ENCODE data around the gene RAB4B. TPM values are rescaled to one million over a fixed set of nuclear protein-coding genes. Genes with fewer than 3 reads are reported as not detected.
"Not testable (repeated sequence)": the region's sequence is repeated elsewhere in the genome, so short reads cannot be mapped to it uniquely, and the experiment has no call there.

The RAB4B gene
- total RNA-seq, 1 experiment from 2014 or later = 9.1 TPM

DNA sequence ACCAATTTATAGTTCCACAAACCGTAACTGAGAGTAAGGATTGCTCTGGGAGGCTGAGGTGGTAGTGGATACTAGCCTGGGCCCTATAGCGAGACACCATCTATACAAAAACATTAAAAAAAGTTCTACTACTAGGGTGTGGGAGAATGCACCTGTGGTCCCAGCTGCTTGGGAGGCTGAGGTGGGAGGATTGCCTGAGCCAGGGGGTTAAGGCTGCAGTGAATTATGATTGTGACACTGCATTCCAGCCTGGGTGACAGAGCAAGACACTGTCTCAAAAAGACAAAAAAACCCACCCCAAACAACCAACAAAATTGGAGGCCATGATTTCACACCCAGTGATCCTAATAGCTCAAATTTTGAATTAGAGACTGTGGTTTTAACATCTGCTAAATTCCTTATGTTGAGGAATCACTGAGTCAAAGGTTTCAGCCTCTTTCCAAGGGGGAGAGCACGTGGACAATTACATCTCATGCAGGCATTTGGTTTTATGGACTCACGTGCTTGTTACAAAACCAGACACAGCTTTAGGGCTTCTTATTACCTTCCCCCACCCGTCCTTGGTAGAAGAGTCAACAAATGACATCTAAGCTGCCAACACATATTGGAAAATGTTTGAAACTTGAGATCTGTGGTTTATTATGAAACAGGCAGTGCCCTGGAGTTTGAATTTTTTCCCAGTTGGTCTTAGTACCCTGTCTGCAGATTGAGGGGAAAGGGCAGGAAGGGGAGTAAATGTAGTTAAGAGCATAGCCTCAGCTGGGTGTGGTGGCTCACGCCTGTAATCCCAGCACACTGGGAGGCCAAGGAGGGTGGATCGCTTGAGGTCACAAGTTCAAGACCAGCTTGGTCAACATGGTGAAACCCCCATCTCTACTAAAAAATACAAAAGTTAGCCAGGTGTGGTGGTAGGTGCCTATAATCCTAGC lies 53.7 kb downstream of the RAB4B start:
- Histone ChIP-seq H3K4me1 (ENCODE audit: insufficient read depth, low read length, poor library complexity, severe bottlenecking) (no peaks in the 10 kb centered on the region), H3K9me3 (ENCODE audit: low read depth, low read length, poor library complexity, severe bottlenecking) (no peaks in the 10 kb centered on the region), H3K36me3 (ENCODE audit: insufficient read depth, low read length, poor library complexity, severe bottlenecking) (no peaks in the 10 kb centered on the region), H3K27me3 (replicated peaks; ENCODE audit: insufficient read depth, low read depth, low read length, poor library complexity) (no peaks in the 10 kb centered on the region), H3K4me3 (ENCODE audit: low read depth, low read length, poor library complexity, severe bottlenecking) (no peak overlapping the region), H3K27ac (ENCODE audit: low read depth, low read length, poor library complexity, severe bottlenecking) (no peak overlapping the region)
- ChIA-PET CTCF (interaction anchor here (0.6 kb wide), 1 partner anchor 33 kb away, joined by 4 read pairs; no protein-coding TSS in a partner anchor), POLR2A (ENCODE audit: low non-redundant PET) (no interaction called here)
- TF ChIP-seq EZH2 (IDR thresholded peaks at IDR 0.05; ENCODE audit: borderline replicate concordance, low read depth, low read length, poor library complexity, severe bottlenecking) = no peak
- TF ChIP-seq, protein P1, sequence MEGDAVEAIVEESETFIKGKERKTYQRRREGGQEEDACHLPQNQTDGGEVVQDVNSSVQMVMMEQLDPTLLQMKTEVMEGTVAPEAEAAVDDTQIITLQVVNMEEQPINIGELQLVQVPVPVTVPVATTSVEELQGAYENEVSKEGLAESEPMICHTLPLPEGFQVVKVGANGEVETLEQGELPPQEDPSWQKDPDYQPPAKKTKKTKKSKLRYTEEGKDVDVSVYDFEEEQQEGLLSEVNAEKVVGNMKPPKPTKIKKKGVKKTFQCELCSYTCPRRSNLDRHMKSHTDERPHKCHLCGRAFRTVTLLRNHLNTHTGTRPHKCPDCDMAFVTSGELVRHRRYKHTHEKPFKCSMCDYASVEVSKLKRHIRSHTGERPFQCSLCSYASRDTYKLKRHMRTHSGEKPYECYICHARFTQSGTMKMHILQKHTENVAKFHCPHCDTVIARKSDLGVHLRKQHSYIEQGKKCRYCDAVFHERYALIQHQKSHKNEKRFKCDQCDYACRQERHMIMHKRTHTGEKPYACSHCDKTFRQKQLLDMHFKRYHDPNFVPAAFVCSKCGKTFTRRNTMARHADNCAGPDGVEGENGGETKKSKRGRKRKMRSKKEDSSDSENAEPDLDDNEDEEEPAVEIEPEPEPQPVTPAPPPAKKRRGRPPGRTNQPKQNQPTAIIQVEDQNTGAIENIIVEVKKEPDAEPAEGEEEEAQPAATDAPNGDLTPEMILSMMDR (conservative IDR thresholded peaks at IDR 0.05; ENCODE audit: low read depth, low read length) = no peak
- DNase-seq (ENCODE audit: low spot score) = no peak
- intact Hi-C loops (cut with micrococcal nuclease; ENCODE audit: unreplicated experiment) = no loop called here
- BruUV-seq (replicated peaks) = no TSS peak

DNA sequence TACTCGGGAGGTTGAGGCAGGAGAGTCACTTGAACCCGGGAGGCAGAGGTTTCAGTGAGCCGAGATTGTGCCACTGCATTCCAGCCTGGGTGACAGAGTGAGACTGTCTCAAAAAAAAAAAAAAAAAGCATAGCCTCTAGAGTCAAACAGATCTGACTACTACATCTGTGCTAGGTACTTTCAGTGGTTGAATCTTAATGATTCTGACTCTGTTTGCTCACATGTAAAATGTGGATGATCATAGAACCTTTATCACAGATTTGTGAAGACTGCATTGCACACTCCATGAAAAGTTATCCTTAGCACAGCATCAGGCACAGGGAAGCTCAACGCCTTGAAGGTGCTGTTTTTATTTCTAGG lies 54.4 kb downstream of the RAB4B start:
- POLR2A ChIA-PET (ENCODE audit: low non-redundant PET); H3K27ac ChIP-seq (ENCODE audit: low read depth, low read length, poor library complexity, severe bottlenecking); CTCF ChIA-PET; H3K4me1 ChIP-seq (ENCODE audit: insufficient read depth, low read length, poor library complexity, severe bottlenecking); intact Hi-C loops (cut with micrococcal nuclease; ENCODE audit: unreplicated experiment); DNase-seq (ENCODE audit: low spot score); BruUV-seq (replicated peaks); H3K4me3 ChIP-seq (ENCODE audit: low read depth, low read length, poor library complexity, severe bottlenecking); H3K36me3 ChIP-seq (ENCODE audit: insufficient read depth, low read length, poor library complexity, severe bottlenecking); H3K9me3 ChIP-seq (ENCODE audit: low read depth, low read length, poor library complexity, severe bottlenecking); H3K27me3 ChIP-seq (replicated peaks; ENCODE audit: insufficient read depth, low read depth, low read length, poor library complexity): not testable (repeated sequence)

DNA sequence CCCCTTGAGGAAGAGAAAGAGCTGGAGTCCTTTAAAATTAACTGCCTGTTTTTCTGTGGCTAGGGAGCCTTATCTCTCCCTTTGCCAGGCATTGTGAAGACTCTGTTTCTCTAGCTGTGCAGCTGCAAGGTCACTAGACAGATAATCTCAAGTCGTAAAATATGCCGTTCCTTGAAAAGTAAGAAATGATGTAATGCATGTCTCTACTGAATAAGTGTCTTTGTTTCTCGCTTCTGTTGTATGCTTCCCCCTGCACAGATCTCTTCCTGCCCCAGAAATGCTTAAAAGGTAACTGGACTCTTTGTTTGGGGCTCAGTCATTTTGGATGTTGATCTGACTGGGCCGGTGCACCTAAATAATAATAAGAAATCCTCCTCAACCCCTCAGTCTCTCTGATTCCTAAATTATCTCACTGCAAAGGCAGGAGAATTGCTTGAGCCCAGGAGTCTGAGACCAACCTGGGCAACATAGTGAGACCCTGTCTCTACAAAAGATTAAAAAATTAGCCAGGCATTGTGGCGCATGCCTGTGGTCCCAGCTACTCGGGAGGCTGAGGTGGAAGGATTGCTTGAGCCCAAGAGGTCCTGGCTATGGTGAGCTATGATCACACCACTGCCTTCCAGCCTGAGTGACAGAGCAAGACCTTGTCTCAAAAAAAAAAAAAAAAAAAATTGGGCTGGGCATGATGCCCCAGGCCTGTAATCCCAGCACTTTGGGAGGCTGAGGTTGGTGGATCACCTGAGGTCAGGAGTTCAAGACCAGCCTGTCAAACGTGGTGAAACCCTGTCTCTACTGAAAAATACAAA lies 55.9 kb downstream of the RAB4B start:
- BruUV-seq (replicated peaks); H3K4me1 ChIP-seq (ENCODE audit: insufficient read depth, low read length, poor library complexity, severe bottlenecking); CTCF ChIA-PET; H3K4me3 ChIP-seq (ENCODE audit: low read depth, low read length, poor library complexity, severe bottlenecking); H3K9me3 ChIP-seq (ENCODE audit: low read depth, low read length, poor library complexity, severe bottlenecking); DNase-seq (ENCODE audit: low spot score); H3K36me3 ChIP-seq (ENCODE audit: insufficient read depth, low read length, poor library complexity, severe bottlenecking); POLR2A ChIA-PET (ENCODE audit: low non-redundant PET); intact Hi-C loops (cut with micrococcal nuclease; ENCODE audit: unreplicated experiment); H3K27ac ChIP-seq (ENCODE audit: low read depth, low read length, poor library complexity, severe bottlenecking); H3K27me3 ChIP-seq (replicated peaks; ENCODE audit: insufficient read depth, low read depth, low read length, poor library complexity): not testable (repeated sequence)

DNA sequence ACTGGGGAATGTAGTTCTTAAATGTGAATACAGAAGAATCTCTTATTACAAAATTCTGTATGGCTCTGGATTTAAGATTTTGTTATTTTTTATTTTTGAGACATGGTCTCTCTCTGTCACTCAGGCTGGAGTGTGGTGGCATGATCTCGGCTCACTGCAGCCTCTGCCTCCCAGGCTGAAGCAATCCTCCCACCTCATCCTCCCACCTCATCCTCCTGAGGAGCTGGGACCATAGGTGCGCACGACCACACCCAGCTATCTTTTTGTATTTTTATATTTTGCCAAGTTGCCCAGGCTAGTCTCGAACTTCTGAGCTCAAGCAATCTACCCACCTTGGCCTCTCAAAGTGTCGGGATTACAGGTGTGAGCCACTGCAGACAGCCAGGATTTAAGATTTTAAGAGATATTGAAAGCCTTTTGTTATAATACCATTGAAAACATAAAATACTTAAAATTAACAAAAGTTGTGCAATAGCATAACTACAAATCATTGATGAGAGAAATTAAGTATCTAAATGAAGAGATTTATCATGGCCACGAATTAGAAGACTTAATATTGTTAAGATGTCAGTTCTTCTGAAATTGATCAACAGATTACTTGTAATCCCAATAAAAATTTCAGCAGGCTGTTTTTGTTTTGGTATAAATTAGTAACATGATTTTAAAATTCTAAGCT lies 58.8 kb downstream of the RAB4B start:
- ChIA-PET CTCF (no interaction called here), POLR2A (ENCODE audit: low non-redundant PET) (no interaction called here)
- Histone ChIP-seq H3K27me3 (replicated peaks; ENCODE audit: insufficient read depth, low read depth, low read length, poor library complexity) (no peaks in the 10 kb centered on the region), H3K36me3 (ENCODE audit: insufficient read depth, low read length, poor library complexity, severe bottlenecking) (no peaks in the 10 kb centered on the region), H3K27ac (ENCODE audit: low read depth, low read length, poor library complexity, severe bottlenecking) (no peak overlapping the region), H3K4me3 (ENCODE audit: low read depth, low read length, poor library complexity, severe bottlenecking) (no peak overlapping the region), H3K9me3 (ENCODE audit: low read depth, low read length, poor library complexity, severe bottlenecking) (no peaks in the 10 kb centered on the region), H3K4me1 (ENCODE audit: insufficient read depth, low read length, poor library complexity, severe bottlenecking) (no peaks in the 10 kb centered on the region)
- DNase-seq (ENCODE audit: low spot score) = no peak
- no TSS peak for BruUV-seq (replicated peaks)
- TF ChIP-seq, protein P1 (conservative IDR thresholded peaks at IDR 0.05; ENCODE audit: low read depth, low read length) = no peak
- no peak for TF ChIP-seq EZH2 (IDR thresholded peaks at IDR 0.05; ENCODE audit: borderline replicate concordance, low read depth, low read length, poor library complexity, severe bottlenecking)
- intact Hi-C loops (cut with micrococcal nuclease; ENCODE audit: unreplicated experiment) = no loop called here

DNA sequence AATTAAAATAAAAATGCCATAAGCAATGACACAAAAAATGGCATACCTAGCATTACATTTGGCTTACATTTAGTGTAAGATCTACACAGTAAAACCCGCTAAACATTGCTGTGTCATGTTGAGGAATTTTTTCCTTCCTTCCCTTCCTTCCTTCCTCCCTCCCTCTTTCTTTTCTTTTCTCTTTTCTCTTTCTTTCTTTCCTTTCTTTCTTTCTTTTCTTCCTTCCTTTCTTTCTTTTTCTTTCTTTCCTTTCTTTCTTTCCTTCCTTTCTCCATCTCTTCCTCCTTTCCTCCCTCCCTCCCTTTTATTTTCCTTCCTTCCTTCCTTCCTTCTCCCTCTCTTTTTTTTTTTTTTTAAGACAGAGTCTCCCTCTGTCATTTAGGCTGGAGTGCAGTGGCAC lies 60.4 kb downstream of the RAB4B start:
- intact Hi-C loops (cut with micrococcal nuclease; ENCODE audit: unreplicated experiment); H3K4me1 ChIP-seq (ENCODE audit: insufficient read depth, low read length, poor library complexity, severe bottlenecking); H3K4me3 ChIP-seq (ENCODE audit: low read depth, low read length, poor library complexity, severe bottlenecking); H3K36me3 ChIP-seq (ENCODE audit: insufficient read depth, low read length, poor library complexity, severe bottlenecking); POLR2A ChIA-PET (ENCODE audit: low non-redundant PET); DNase-seq (ENCODE audit: low spot score); H3K27me3 ChIP-seq (replicated peaks; ENCODE audit: insufficient read depth, low read depth, low read length, poor library complexity); H3K27ac ChIP-seq (ENCODE audit: low read depth, low read length, poor library complexity, severe bottlenecking); BruUV-seq (replicated peaks); H3K9me3 ChIP-seq (ENCODE audit: low read depth, low read length, poor library complexity, severe bottlenecking): not testable (repeated sequence)
- CTCF ChIA-PET = interaction anchor here (0.7 kb wide), 1 partner anchor 360 kb away, joined by 8 read pairs; no protein-coding TSS in a partner anchor
